Embryonic facial prominence (tissue), 1 donor: ENCODE data around the gene SPINT1.

ENCODE experiments used
- DNase-seq: peaks from one replicate; pipeline ENCODE4 v3.0.0-alpha.2; 2016; ENCODE audit errors: extremely low spot score

The SPINT1 gene

DNA sequence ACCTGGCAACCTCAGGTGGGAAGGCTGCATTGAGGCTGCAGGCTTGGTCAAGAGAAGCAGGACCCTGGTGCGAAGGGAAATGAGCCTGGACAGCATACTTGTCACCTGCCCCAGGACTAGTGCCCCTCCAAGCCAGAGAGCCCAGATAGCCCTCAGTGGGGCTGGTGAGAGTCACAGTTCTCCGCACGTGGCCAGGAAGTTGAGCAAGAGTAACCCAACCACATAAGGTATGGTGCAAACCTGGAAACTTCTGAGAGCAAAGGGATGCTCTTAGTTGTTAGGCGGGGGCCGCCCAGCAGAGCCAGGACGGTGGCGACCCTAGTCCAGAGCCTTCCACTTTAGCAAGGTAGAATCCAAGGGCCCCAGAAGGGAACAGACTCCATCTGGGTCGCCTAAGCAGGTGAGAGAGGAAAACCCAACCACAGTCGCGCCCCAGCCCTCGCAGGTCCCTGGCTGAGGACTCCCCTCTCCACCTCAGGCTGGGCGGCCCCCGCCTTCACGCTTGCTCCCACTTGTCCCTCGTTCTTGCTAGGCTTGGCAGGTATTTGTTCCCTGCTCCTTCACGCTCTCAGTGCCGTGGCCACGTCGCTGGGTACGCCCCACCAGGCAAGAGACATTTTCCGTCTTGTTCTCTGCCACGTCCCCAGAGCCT, 49.3 kb downstream of the SPINT1 start:
- DNase-seq = no peak

DNA sequence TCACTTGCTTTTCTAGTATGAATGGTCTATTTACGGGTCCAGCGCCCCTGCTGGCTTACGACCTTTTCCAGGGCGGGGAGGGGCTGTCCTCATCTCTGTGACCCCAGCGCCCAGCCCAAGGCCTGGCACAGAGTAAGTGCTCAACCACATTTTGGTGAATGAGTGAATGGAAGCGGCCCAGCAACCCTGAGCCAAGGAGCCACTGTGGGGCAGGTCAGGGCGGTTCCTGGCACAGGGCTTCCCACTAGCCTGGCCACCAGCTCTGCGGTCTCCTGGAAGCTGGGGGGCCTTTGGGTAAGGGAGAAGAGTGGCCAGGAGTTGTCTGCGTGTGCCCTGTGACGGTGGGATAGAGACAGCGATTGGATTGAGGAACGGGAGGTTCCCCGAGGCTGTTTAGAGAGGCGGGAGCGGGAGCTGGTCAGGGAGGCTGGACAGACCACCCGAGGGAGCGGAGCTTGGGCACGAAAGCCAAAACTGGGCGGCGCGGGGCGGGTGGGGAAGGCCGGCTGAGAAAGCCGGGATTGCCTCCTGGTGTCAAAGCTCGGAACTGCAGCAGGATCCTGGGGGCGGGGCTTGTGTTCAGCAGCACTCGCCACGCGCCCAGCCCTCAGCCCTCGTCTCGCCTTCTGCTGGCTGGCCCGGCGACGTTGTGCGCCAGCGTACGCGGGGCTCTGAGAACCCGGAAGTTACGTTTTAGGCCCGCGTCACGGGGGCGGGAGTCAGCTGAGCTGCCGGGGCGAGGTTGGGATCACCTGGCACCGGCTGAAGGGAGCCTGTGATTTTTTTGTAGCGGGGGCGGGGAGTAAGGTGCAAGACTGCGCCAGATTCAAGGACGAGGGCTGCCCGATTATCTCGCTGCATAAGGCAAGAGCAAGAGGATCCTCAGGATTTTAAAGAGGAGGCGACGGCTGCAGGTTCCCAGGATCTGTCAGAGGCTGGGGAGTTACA, 50.2 kb downstream of the SPINT1 start, which contains the start of gene VPS18:
Gene VPS18 (plus strand): TSS at position 718 of the 948 bp plus-strand sequence. CDS start 319 bp downstream, outside the sequence.
- peak; percentile 95 for DNase-seq

- DNase-seq = no peak
Observed at GRCh38 chr15:40894681-40895448, 51.0 kb downstream of the SPINT1 start.

DNA sequence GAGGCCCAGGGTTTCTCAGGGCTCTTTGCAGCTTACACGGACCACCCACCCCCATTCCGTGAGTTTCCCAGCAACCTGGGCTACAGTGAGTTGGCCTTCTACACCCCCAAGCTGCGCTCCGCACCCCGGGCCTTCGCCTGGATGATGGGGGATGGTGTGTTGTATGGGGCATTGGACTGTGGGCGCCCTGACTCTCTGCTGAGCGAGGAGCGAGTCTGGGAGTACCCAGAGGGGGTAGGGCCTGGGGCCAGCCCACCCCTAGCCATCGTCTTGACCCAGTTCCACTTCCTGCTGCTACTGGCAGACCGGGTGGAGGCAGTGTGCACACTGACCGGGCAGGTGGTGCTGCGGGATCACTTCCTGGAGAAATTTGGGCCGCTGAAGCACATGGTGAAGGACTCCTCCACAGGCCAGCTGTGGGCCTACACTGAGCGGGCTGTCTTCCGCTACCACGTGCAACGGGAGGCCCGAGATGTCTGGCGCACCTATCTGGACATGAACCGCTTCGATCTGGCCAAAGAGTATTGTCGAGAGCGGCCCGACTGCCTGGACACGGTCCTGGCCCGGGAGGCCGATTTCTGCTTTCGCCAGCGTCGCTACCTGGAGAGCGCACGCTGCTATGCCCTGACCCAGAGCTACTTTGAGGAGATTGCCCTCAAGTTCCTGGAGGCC, 55.8 kb downstream of the SPINT1 start:
- DNase-seq = no peak

DNA sequence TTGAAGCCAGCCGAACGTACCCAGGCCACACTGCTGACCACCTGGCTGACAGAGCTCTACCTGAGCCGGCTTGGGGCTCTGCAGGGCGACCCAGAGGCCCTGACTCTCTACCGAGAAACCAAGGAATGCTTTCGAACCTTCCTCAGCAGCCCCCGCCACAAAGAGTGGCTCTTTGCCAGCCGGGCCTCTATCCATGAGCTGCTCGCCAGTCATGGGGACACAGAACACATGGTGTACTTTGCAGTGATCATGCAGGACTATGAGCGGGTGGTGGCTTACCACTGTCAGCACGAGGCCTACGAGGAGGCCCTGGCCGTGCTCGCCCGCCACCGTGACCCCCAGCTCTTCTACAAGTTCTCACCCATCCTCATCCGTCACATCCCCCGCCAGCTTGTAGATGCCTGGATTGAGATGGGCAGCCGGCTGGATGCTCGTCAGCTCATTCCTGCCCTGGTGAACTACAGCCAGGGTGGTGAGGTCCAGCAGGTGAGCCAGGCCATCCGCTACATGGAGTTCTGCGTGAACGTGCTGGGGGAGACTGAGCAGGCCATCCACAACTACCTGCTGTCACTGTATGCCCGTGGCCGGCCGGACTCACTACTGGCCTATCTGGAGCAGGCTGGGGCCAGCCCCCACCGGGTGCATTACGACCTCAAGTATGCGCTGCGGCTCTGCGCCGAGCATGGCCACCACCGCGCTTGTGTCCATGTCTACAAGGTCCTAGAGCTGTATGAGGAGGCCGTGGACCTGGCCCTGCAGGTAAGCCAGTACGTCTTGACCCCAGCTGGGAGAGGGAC, 56.6 kb downstream of the SPINT1 start:
- no peak for DNase-seq

- DNase-seq = no peak
Observed at GRCh38 chr15:40901053-40901443, 57.2 kb downstream of the SPINT1 start.

- DNase-seq = no peak
Observed at GRCh38 chr15:40902605-40903561, 59.0 kb downstream of the SPINT1 start.

GRCh38 chr15:40904552-40905201, 60.8 kb downstream of the SPINT1 start:
- no peak for DNase-seq

- peak; percentile 60 for DNase-seq
Observed at GRCh38 chr15:40906091-40906990, 62.5 kb downstream of the SPINT1 start.

DNA sequence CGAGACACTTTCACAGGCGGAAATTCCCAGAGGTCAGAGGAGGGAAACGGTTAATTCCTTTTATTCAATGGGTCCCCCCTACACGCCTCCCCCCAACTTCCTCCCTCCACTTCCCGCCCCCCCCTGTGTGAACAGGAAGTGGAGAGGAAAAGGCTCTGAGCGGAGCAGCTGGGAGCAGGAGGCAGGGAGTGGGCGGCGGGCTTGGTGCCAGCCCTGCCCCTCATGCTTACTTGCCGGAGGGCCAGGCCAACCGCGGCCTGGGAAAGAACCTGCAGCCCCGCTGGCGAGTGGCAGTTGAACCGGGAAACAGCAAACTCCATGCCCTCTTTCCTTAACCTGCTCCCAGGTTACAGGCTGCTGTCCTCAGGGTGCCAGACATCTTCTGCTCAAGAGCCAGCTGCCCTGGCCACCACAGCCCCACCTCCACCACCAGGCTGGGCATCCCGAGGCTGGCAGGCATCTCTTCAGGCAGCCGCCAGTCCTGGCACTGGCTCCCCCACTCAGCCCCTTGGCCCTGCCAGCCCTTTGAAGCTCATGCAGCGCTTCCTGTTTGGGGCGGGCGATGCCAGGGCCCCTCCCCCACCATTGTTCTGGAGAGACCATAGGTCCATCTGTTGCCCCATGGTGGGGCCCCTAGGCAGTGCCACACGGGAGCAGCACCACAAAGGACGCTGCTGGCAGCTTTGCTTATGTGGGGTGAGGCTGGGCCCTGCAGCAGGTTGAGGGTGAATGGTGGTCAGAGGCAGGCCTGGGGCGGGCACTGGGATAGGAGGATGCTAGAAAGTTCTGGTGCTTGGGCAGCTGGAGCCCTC, 63.3 kb downstream of the SPINT1 start:
- DNase-seq = no peak
